H54 (cell line): ENCODE results near the gene IQCN.
A peak's percentile ranks its signal among the peaks of the same experiment; 100 is the strongest.

Source experiments
- DNase-seq: peaks from one replicate; pipeline ENCODE4 v3.0.0; 2011; ENCODE audit warnings: low spot score, mixed read lengths; ENCODE audit not compliant: insufficient read length
- FAIRE-seq: peaks from 3 replicates; lab custom pipeline; 2011; peaks lifted over from hg19 to GRCh38; lab: Jason Lieb, UNC
- POLR2A ChIP-seq: IDR thresholded peaks from 2 replicates; pipeline ENCODE4 v1.6.1; 2011; ENCODE audit warnings: low read depth, mild to moderate bottlenecking, low read length

IQCN gene

GRCh38 chr19:18295034-18295451, 20.8 kb upstream of the IQCN start:
- DNase-seq (no peak), FAIRE-seq (no peak)
- TF ChIP-seq POLR2A, result no peak

DNA sequence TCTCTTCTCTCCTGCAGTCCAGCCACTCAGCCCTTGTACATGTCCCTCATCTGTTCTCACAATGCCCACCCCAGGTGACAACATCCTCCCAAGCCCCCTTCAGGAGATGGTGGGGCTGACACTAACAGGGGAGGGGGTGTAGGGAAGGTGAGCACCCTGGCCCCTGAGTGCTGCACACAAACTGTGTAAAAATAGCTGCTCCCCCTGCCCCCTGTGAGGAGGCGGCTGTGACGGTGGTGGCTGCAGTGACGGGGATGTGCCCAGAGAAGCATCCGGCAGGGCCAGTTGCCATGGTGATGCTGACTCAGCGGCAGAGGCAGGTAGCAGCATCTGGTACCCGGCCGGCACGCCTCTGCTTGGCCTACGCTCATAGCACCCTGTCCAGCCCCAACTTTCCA, 20.2 kb upstream of the IQCN start:
- no peak for DNase-seq
- no peak for FAIRE-seq
- no peak for TF ChIP-seq POLR2A

GRCh38 chr19:18293642-18294466, 19.6 kb upstream of the IQCN start:
- FAIRE-seq (no peak), DNase-seq (no peak)
- no peak for TF ChIP-seq POLR2A

GRCh38 chr19:18292810-18293641, 18.8 kb upstream of the IQCN start:
- DNase-seq (peak; percentile 84), FAIRE-seq (no peak)
- peak; percentile 6; the same call in 1 of the 2 replicates for TF ChIP-seq POLR2A

DNA sequence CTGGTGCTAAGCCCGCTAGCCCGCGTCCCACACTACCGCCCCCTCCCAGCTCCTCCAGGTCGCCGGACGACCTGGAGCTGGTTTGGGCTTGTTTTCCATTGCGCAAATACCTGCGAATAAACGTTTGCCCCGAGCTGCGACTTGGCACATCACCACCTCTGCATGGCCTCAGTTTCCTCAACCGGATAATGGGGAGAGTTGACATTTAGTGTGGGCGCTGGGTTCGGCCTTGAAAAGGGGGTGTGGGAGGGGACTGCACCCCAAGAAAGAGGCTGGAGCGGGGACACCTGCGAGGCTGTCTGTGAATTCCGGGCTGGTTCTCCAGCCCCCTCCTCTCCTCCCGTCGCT, 18.2 kb upstream of the IQCN start:
- no peak for TF ChIP-seq POLR2A
- DNase-seq (no peak), FAIRE-seq (no peak)

DNA sequence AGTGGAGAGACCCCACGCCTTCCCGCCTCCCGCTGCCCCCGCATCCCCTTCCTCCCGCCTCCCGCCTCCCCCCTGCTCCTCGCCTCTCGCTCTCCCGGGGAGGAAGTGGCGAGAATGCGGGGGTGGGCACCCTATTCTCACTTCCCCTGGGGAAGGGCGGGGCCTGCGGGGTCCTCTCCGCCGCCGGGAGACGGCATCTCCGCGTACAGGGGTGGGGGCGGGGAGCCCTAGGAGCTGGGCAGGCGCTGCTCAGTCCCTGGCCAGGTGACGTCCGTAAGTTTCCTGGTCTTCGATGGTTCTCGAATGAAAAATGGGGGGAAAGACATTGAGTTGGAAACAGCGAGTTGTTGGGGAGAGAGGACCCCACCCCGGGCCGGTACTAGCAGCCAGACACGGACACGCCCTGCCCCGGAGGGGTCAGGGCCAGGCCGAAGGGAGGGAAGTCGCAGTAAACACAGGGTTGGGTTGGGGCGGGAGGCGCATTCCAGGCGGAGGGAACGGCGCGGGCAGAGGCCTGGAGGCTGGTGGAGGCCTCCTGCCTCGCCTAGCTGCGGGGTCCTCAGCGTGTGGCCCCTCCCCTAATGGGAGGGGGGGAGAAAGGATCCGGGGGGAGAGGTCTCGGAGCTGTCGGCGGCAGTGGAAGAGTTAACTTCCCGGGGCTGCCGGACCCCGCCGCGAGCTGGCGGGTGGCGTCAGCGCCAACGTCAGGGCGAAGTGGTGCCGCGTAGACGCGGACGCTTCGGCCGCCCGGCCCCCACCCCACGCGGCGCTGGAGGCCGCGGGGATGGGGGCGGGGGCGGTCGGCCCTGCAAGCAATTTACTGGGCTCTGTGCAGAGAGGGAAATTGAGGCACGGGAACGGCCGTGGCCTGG, 17.6 kb upstream of the IQCN start:
- peak; percentile 43; the same call in 1 of the 2 replicates for TF ChIP-seq POLR2A
- FAIRE-seq, result no peak
- DNase-seq, result peak; percentile 76

- DNase-seq (no peak), FAIRE-seq (no peak)
- TF ChIP-seq POLR2A, result no peak
Observed at GRCh38 chr19:18291019-18291524, 16.8 kb upstream of the IQCN start.

GRCh38 chr19:18290302-18291018, 16.2 kb upstream of the IQCN start:
- DNase-seq (no peak), FAIRE-seq (no peak)
- no peak for TF ChIP-seq POLR2A

- FAIRE-seq (no peak), DNase-seq (no peak)
- no peak for TF ChIP-seq POLR2A
Observed at GRCh38 chr19:18289471-18290301, 15.4 kb upstream of the IQCN start.

GRCh38 chr19:18287836-18288772, 13.9 kb upstream of the IQCN start:
- TF ChIP-seq POLR2A, result no peak
- DNase-seq (no peak), FAIRE-seq (no peak)
